B cell (primary cell): ENCODE results near the gene SAMSN1.

Source experiments
- CTCF ChIP-seq: fragments of 200-600 bp; IDR thresholded peaks from one replicate; pipeline ENCODE4 v1.8.0; 2022; ENCODE audit warnings: antibody characterized with exemption, mild to moderate bottlenecking
- EZH2 ChIP-seq: IDR thresholded peaks from 2 replicates; pipeline ENCODE4 v1.6.1; 2012; ENCODE audit warnings: borderline replicate concordance, low read depth, mild to moderate bottlenecking, moderate library complexity, low read length; ENCODE audit not compliant: insufficient read depth, poor library complexity, severe bottlenecking

- TF ChIP-seq CTCF: no peak
- no peak for TF ChIP-seq EZH2
These were observed 20.8 kb upstream of the SAMSN1 start for GRCh38 chr21:14566894-14567293.
